ENCODE results near the gene TTC1.
"Not testable (repeated sequence)": the region's sequence is repeated elsewhere in the genome, so short reads cannot be mapped to it uniquely, and the experiment has no call there.

TTC1 gene

DNA sequence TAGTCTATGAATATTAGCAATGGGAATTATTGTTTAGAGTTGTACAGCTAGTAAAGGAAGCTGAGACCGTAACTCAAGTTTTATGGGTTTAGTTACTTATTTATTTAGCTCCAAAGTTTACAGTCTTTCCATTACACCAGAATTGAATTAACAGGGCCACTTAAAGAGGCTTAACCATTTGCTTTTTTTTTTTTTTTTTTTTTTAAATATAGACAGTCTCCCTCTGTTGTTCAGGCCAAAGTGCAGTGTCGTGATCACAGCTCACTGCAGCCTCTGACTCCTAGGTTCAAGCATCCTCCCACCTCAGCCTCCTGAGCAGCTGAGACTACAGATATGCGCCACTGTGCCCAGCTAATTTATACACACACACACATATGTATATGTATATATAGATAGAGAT is 1.4 kb upstream of the TTC1 start:
- no peaks in the 10 kb centered on the region for H3K9me3 ChIP-seq (ENCODE audit: low read length)
- no peak overlapping the region for H3K4me3 ChIP-seq (ENCODE audit: low read depth in 1 of 2, low read length in 2 of 2)
- peaks cover 8% of the 10 kb centered on the region for H3K4me1 ChIP-seq (ENCODE audit: insufficient read depth, low read length)
- no peak overlapping the region for H3K9ac ChIP-seq (ENCODE audit: low read length)
- no peak overlapping the region for H3K27ac ChIP-seq (ENCODE audit: low read depth, low read length)
- H3K36me3 ChIP-seq (ENCODE audit: insufficient read depth, low read length) = peaks cover 9% of the 10 kb centered on the region
- no peaks in the 10 kb centered on the region for H3K27me3 ChIP-seq (ENCODE audit: control insufficient read depth in 1 of 2, insufficient read depth in 2 of 2, low read length in 2 of 2)

DNA sequence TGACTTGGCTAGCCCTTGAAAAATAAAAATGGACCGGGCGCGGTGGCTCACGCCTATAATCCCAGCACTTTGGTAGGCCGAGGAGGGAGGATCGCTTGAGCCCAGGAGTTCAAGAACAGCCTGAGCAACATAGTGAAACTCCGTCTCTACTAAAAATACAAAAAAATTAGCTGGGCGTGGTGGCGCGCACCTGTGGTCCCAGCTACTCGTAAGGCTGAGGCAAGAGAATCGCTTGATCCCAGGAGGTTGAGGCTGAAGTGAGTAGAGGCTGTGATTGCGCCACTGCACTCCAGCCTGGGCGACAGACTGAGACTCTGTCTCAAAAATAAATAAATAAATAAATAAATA is 436 bp upstream of the TTC1 start:
- H3K36me3 ChIP-seq (ENCODE audit: insufficient read depth, low read length); H3K4me3 ChIP-seq (ENCODE audit: low read depth in 1 of 2, low read length in 2 of 2); H3K27ac ChIP-seq (ENCODE audit: low read depth, low read length); H3K9me3 ChIP-seq (ENCODE audit: low read length); H3K27me3 ChIP-seq (ENCODE audit: control insufficient read depth in 1 of 2, insufficient read depth in 2 of 2, low read length in 2 of 2); H3K4me1 ChIP-seq (ENCODE audit: insufficient read depth, low read length); H3K9ac ChIP-seq (ENCODE audit: low read length): not testable (repeated sequence)

DNA sequence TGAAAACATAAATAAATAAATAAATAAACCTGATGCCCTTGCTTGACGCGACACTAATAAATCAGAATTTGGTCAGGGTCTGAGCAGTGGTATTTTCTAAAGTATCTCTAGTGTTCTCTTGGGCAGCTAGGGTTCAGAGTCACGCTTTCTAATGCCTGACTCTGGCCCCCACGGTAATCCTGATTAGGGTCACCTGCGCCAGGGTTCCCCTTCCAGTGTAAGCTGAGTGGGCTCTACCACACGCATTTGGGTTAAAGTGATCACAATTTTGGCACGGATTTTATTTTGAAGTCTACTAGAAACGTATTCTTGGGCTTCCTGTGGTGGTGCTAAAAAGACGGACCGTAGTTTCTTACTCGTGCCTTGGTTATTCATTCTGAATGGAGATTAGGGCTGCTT is 651 bp downstream of the TTC1 start:
- peak overlapping the region; percentile 68 for H3K27ac ChIP-seq (ENCODE audit: low read depth, low read length)

DNA sequence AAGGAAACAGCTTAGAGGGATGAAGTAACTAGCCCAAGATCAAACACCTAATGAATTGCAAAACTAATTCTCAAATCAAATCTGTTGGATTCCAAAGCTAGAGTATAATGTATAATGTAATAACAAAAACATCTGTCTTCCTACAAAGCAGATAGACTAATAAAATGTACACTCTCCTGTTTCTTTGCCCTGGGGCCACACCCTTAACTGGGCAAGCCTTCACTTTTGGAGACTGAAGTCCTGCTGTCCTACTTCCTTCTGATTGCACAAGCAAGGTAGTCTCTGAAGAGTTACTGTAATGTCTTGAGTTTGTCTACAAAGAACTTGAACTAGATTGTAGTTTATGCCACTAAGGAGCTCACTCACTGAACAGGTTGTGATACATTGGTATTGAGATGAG is 2.5 kb downstream of the TTC1 start:
- H3K27ac ChIP-seq (ENCODE audit: low read depth, low read length) = no peak overlapping the region
- H3K9ac ChIP-seq (ENCODE audit: low read length) = no peak overlapping the region
- no peaks in the 10 kb centered on the region for H3K27me3 ChIP-seq (ENCODE audit: control insufficient read depth in 1 of 2, insufficient read depth in 2 of 2, low read length in 2 of 2)
- H3K9me3 ChIP-seq (ENCODE audit: low read length) = no peaks in the 10 kb centered on the region
- H3K4me3 ChIP-seq (ENCODE audit: low read depth in 1 of 2, low read length in 2 of 2) = no peak overlapping the region
- H3K36me3 ChIP-seq (ENCODE audit: insufficient read depth, low read length) = peaks cover 16% of the 10 kb centered on the region
- peaks cover 8% of the 10 kb centered on the region for H3K4me1 ChIP-seq (ENCODE audit: insufficient read depth, low read length)

More for the DNA sequence above, 651 bp downstream of the TTC1 start:
- peaks cover 9% of the 10 kb centered on the region for H3K36me3 ChIP-seq (ENCODE audit: insufficient read depth, low read length)
- peak overlapping the region; percentile 100 for H3K9ac ChIP-seq (ENCODE audit: low read length)
- no peaks in the 10 kb centered on the region for H3K9me3 ChIP-seq (ENCODE audit: low read length)
- no peaks in the 10 kb centered on the region for H3K27me3 ChIP-seq (ENCODE audit: control insufficient read depth in 1 of 2, insufficient read depth in 2 of 2, low read length in 2 of 2)
- H3K4me3 ChIP-seq (ENCODE audit: low read depth in 1 of 2, low read length in 2 of 2) = peak overlapping the region; percentile 69 to 100
- peaks cover 8% of the 10 kb centered on the region for H3K4me1 ChIP-seq (ENCODE audit: insufficient read depth, low read length)

DNA sequence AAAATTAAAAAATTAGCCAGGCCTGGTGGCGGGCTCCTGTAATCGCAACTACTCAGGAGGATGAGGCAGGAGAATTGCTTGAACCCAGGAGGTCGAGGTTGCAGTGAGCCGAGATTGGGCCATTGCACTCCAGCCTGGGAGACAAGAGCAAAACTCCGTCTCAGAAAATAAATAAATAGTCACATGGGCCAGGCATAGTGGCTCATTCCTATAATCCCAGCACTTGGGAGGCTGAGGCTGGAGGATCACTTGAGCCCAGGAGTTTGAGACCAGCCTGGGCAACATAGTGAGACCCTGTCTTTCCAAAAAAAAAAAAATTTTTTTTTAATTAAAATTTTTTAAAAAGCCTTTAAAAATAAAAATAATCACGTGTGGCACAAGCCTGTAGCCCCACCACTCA is 5.3 kb downstream of the TTC1 start:
- not testable (repeated sequence) for H3K9me3 ChIP-seq (ENCODE audit: low read length); H3K27me3 ChIP-seq (ENCODE audit: control insufficient read depth in 1 of 2, insufficient read depth in 2 of 2, low read length in 2 of 2); H3K4me3 ChIP-seq (ENCODE audit: low read depth in 1 of 2, low read length in 2 of 2); H3K9ac ChIP-seq (ENCODE audit: low read length); H3K27ac ChIP-seq (ENCODE audit: low read depth, low read length); H3K4me1 ChIP-seq (ENCODE audit: insufficient read depth, low read length)
- peaks cover 16% of the 10 kb centered on the region for H3K36me3 ChIP-seq (ENCODE audit: insufficient read depth, low read length)

DNA sequence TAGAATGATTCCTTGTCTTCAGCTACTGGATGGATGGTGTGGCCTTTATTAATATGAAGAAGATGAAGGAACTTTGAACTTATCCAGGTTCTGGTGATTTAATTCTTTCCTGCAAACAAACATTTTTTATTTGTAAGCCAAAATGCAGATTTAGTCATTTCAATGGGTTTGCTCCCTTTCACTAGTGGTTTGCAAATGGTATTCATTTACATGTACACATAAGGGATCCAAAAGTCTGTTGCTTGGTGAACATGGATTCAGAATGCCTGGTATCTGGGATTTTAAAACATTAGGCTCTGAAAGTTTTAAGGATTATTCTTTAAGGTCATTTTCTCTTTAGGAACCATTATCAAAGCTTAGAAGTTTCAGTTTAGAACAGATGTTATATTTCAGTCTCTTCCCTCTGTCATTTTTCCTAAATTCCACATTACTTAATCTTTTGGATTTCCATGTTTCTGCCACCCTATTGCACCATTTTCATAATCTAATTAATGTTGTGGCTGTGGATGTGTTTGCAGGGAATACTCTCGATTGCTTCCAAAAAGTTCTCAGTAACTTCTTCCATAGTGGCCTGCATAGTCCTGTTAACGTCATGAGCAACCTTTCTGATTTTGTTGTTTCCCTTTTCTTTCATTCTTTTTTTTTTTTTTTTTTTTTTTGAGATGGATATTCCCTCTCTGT is 10.1 kb downstream of the TTC1 start:
- Histone ChIP-seq H3K36me3 (ENCODE audit: insufficient read depth, low read length) (peaks cover 6% of the 10 kb centered on the region), H3K9me3 (ENCODE audit: low read length) (no peaks in the 10 kb centered on the region), H3K9ac (ENCODE audit: low read length) (no peak overlapping the region), H3K27ac (ENCODE audit: low read depth, low read length) (no peak overlapping the region), H3K4me3 (ENCODE audit: low read depth in 1 of 2, low read length in 2 of 2) (no peak overlapping the region), H3K27me3 (ENCODE audit: control insufficient read depth in 1 of 2, insufficient read depth in 2 of 2, low read length in 2 of 2) (no peaks in the 10 kb centered on the region), H3K4me1 (ENCODE audit: insufficient read depth, low read length) (peaks cover 5% of the 10 kb centered on the region)

DNA sequence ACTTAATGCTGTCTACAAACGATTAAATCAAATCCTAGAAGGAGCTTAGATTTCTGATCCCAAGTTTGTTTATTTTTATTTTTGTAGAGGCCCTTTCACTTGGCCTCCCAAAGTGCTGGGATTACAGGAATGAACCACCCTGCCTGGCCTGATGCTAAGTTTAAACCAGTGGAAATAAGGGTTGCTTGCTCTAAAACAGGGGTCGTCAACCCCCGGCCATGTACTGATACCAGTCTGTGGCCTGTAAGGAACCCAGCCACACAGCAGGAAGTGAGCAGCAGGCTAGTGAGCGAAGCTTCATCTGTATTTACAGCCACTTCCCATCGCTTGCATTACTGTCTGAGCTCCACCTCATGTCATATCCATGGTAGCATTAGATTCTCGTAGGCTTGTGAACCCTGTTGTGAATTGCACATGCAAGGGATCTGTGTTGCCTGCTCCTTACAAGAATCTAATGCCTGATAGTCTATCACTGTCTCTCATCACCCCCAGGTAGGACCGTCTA is 11.4 kb downstream of the TTC1 start:
- H3K4me3 ChIP-seq (ENCODE audit: low read depth in 1 of 2, low read length in 2 of 2) = no peak overlapping the region
- H3K27ac ChIP-seq (ENCODE audit: low read depth, low read length) = no peak overlapping the region
- no peaks in the 10 kb centered on the region for H3K27me3 ChIP-seq (ENCODE audit: control insufficient read depth in 1 of 2, insufficient read depth in 2 of 2, low read length in 2 of 2)
- no peaks in the 10 kb centered on the region for H3K9me3 ChIP-seq (ENCODE audit: low read length)
- H3K9ac ChIP-seq (ENCODE audit: low read length) = no peak overlapping the region
- H3K36me3 ChIP-seq (ENCODE audit: insufficient read depth, low read length) = peaks cover 4% of the 10 kb centered on the region
- peaks cover 5% of the 10 kb centered on the region for H3K4me1 ChIP-seq (ENCODE audit: insufficient read depth, low read length)

DNA sequence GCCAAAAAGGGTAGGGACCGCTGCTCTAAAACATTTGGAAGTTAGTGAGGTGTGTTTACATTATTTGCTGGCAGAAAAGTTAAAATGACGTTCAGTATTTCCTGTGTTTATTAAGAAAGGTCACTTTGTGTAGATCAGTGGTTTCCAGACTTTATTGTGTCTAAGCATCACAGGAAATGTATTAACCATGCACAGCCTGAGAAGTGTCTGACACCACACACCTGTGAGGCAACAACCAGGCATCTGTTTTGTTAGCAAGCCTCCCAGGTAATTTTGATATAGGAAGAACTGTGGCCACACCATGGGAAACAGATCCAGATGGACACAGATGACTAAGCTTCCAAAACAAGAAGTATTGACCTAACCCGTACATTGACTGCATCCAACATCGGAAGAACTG is 12.0 kb downstream of the TTC1 start:
- Histone ChIP-seq H3K4me3 (ENCODE audit: low read depth in 1 of 2, low read length in 2 of 2) (no peak overlapping the region), H3K9ac (ENCODE audit: low read length) (no peak overlapping the region), H3K27me3 (ENCODE audit: control insufficient read depth in 1 of 2, insufficient read depth in 2 of 2, low read length in 2 of 2) (no peaks in the 10 kb centered on the region), H3K27ac (ENCODE audit: low read depth, low read length) (no peak overlapping the region), H3K36me3 (ENCODE audit: insufficient read depth, low read length) (no peaks in the 10 kb centered on the region), H3K9me3 (ENCODE audit: low read length) (no peaks in the 10 kb centered on the region), H3K4me1 (ENCODE audit: insufficient read depth, low read length) (peaks cover 5% of the 10 kb centered on the region)

DNA sequence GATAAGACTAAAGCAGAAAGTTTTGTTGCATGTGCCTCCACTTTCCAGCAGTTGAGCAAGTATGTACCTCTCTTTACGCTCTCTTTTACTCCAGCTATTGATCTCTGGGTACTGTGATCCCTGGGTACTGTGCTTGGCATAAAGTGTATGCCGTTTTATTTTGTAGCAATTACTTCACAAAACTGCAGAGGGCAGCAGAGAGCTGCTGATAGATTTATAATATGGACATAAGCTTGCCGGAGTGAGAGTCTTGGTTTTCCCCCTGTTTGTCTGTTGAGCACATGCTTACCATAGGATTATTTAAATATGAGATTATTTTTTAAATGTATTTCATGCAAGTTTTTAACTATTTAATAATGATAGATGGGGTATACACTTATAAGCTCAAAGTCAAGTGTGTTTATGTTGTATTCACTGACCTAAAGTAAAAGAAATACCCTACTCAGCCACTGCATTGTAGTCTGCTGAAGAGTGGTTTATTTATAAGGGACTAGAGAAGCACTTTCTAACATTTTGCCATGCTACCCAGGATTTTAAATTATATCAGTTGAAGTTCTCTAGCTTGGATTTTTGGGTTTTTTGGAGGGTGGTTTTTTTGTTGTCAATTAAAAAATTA is 13.0 kb downstream of the TTC1 start:
- Histone ChIP-seq H3K4me3 (ENCODE audit: low read depth in 1 of 2, low read length in 2 of 2) (no peak overlapping the region), H3K27me3 (ENCODE audit: control insufficient read depth in 1 of 2, insufficient read depth in 2 of 2, low read length in 2 of 2) (no peaks in the 10 kb centered on the region), H3K27ac (ENCODE audit: low read depth, low read length) (no peak overlapping the region), H3K36me3 (ENCODE audit: insufficient read depth, low read length) (no peaks in the 10 kb centered on the region), H3K9ac (ENCODE audit: low read length) (no peak overlapping the region), H3K4me1 (ENCODE audit: insufficient read depth, low read length) (peaks cover 5% of the 10 kb centered on the region), H3K9me3 (ENCODE audit: low read length) (no peaks in the 10 kb centered on the region)

DNA sequence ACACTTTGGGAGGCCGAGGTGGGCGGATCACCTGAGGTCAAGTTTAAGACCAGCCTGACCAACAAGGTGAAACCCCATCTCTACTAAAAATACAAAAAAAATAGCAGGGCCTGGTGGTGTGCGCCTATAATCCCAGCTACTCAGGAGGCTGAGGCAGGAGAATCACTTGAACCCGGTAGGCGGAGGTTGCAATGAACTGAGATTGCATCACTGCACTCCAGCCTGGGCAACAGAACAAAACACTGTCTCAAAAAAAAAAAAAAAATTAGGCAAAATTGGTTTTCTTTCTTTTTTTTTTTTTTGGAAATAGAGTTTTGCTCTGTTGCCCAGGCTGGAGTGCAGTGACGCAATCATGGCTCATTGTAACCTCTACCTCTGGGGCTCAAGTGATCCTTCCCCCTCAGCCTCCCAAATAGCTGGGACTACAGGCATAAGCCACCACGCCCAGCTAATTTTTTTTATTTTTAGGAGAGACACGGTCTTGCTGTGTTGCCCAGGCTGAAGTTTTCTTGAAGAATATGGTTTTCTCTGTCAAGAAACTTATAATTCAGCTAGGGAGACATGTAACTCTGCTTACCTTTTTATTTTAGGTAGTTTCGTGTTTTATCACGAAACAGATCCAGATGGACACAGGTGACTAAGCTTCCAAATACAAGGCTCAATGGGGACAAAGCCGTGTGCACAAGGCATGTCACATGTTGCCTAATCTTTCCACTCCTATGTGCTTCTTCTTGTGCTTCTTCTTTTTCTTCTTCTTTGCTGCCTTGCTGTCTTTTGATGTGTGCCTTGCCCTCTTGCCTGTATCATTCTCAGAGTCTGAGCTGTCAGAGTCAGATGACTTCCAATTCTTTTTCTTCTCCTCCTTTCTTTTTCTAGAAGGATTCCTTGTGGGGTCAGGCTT is 14.3 kb downstream of the TTC1 start:
- H3K27ac ChIP-seq (ENCODE audit: low read depth, low read length) = no peak overlapping the region
- no peak overlapping the region for H3K4me3 ChIP-seq (ENCODE audit: low read depth in 1 of 2, low read length in 2 of 2)
- no peaks in the 10 kb centered on the region for H3K9me3 ChIP-seq (ENCODE audit: low read length)
- no peak overlapping the region for H3K9ac ChIP-seq (ENCODE audit: low read length)
- no peaks in the 10 kb centered on the region for H3K27me3 ChIP-seq (ENCODE audit: control insufficient read depth in 1 of 2, insufficient read depth in 2 of 2, low read length in 2 of 2)
- peaks cover 5% of the 10 kb centered on the region for H3K4me1 ChIP-seq (ENCODE audit: insufficient read depth, low read length)
- no peaks in the 10 kb centered on the region for H3K36me3 ChIP-seq (ENCODE audit: insufficient read depth, low read length)

DNA sequence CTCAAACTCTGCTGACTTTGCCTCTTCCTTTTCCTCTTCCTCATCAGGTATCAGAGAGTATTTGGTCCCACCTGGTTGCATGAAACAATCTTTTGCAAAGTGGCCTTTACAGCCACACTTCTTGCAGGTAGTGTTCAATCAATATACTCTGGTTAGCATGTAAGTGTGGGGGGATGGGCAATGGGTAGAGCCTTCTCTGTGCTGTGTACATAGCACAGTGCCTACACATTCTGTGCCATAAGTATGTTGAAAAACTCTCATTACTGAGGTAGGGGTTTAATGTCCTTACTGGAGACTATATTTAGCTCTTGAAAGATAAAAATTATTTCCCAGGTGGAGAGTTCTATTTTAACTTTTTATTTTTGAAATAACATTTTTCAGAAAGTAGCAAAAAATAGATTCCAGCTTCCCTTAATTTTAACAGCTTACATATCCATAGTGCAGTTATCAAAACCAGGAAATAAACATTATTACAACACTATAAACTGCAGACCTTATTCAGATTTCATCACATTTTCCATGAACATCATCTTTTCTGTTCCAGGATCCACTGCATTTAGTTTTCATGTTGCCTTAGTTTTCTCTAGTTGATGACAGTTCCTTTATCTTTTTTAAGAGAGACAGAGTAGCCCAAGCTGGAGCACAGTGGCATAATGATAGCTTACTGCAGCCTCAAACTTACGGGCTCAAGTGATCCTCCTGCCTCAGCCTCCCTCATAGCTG is 15.1 kb downstream of the TTC1 start:
- no peak overlapping the region for H3K4me3 ChIP-seq (ENCODE audit: low read depth in 1 of 2, low read length in 2 of 2)
- no peaks in the 10 kb centered on the region for H3K36me3 ChIP-seq (ENCODE audit: insufficient read depth, low read length)
- no peaks in the 10 kb centered on the region for H3K27me3 ChIP-seq (ENCODE audit: control insufficient read depth in 1 of 2, insufficient read depth in 2 of 2, low read length in 2 of 2)
- H3K9ac ChIP-seq (ENCODE audit: low read length) = no peak overlapping the region
- no peak overlapping the region for H3K27ac ChIP-seq (ENCODE audit: low read depth, low read length)
- no peaks in the 10 kb centered on the region for H3K9me3 ChIP-seq (ENCODE audit: low read length)
- peaks cover 5% of the 10 kb centered on the region for H3K4me1 ChIP-seq (ENCODE audit: insufficient read depth, low read length)
